GM19372 (cell line): Measurements from ENCODE around the gene TBC1D1.
"Not testable (repeated sequence)": the region's sequence is repeated elsewhere in the genome, so short reads cannot be mapped to it uniquely, and the experiment has no call there.

Source experiments
- ATAC-seq: cut with Tn5 transposase; IDR thresholded peaks from one replicate; pipeline ENCODE4 v1.9.1; 2021; ENCODE audit warnings: mild to moderate bottlenecking, low read depth, moderate library complexity; ENCODE audit not compliant: unreplicated experiment

TBC1D1 gene

DNA sequence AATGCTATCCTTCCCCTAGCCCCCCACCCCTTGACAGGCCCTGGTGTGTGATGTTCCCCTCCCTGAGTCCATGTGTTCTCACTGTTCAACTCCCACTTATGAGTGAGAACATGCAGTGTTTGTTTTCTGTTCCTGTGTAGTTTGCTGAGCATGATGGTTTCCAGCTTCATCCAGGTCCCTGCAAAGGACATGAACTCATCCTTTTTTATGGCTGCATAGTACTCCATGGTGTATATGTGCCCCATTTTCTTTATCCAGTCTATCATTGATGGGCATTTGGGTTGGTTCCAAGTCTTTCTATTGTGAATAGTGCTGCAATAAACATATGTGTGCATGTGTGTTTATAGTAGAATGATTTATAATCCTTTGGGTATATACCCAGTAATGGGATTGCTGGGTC lies 32.2 kb downstream of the TBC1D1 start:
- not testable (repeated sequence) for ATAC-seq

GRCh38 chr4:37924946-37925345 lies 34.1 kb downstream of the TBC1D1 start:
- ATAC-seq, result no peak

GRCh38 chr4:37927434-37927833 lies 36.5 kb downstream of the TBC1D1 start:
- no peak for ATAC-seq

DNA sequence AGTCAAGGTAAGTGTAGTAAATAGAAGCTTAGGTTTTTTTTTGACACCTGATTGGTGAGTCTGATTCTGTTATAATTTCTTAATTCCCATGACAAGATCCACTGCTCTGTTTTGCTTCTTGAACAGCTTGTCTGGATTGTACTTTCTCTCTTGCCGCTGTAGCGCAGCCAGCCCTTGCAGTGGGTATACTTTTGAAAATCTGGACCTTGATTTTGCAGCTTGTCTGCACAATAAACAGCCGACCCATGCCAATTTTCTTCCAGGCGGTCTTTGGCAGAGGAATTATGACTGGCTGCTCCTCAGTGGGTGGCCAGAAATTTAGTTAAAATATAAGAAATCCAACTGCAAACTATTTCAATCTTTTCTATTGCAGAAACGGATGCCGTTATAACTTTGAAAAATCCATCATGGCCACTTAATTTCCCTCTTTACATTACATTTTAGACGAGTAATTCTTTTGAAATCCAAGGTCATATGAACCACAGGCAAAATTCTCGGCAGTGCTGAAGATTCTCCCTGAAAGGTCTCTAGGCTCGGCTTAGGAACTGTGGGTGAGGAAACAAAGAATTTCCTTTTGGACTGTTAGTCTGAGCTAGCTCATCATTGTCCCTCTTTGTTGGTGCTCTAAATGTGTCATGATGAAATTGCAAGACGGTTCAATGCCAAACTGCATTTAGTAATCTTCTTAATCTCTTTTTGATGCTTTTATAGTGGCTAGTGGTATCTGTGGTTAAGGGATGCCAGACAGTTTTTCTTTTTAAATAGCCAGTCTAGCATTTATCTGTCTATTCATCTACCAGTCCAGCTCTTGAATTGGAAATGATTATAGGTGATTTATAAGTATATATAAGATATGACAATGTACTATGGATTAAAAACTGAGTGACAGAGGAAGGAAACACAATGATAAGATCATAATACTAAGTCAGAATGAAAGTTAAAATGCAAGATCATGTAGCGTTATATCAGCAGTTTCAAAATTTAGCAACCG lies 37.8 kb downstream of the TBC1D1 start:
- ATAC-seq, result no peak

GRCh38 chr4:37934096-37934495 lies 43.2 kb downstream of the TBC1D1 start:
- ATAC-seq, result no peak

DNA sequence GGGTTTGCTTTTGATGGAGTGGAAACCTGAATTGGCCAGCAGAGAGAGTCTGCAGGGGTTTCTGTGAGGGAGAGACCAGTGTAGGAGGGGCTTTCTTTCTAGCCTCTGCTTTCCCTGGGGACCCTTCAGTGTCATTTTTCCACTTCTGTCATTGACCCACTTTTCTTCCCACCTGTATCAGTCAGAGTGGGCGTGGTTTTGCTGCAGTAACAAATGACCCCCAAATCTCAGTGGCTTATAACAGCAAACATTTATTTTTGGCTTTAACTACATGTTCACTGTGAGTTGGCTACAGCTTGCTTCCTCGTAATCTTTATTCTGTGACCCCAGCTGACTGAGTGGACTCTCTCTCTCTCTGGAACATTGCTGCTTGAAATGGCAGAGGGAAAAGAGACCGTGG lies 43.7 kb downstream of the TBC1D1 start:
- no peak for ATAC-seq

GRCh38 chr4:37935026-37935425 lies 44.1 kb downstream of the TBC1D1 start:
- no peak for ATAC-seq

DNA sequence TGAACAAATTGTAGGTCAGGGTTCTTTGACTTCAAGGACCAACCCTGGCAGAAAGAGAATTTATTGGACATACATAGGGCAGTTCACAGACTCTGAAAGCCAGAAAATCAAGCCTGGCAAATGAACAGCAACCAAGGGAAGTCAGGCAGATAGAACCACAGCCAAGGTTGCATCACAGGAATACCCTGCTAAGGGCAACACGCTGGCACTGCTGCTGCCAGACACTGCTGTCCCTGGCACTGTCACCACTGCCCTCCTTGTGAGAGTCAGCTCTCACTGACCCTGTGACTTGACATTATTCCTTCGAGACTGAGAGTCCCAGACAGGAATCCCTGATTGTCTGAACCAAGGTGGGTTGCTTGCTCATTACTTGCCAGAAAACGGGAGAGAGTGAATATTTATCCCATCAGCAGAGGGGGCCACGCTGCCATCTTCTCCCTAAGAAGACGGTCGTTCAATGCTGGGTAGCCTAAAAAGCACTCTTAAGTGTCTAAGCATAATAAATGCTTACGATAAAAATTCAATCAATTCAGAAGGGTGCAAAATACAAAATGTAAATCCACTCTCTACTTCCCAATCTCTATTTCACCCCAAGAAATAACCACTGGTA lies 46.1 kb downstream of the TBC1D1 start:
- ATAC-seq, result no peak

- ATAC-seq, result no peak
These were observed 47.3 kb downstream of the TBC1D1 start for GRCh38 chr4:37938208-37938607.

- no peak for ATAC-seq
These were observed 55.8 kb downstream of the TBC1D1 start for GRCh38 chr4:37946503-37947179.

DNA sequence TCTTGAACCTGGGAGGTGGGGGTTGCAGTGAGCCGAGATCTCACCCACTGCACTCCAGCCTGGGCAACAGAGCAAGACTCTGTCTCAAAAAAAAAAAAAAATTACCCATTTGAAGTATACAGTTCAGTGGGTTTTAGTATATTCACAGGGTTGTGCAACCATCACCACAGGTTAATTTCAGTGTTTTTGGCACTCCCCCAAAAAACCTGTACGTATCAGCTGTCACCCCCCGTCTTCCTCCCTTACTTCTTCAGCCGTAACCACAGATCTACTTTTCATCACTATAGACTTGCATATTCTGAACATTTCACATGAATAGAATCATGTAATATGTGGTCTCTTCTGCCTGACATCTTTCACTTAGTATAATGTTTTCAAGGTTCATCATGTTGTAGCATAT lies 57.7 kb downstream of the TBC1D1 start:
- ATAC-seq, result no peak

DNA sequence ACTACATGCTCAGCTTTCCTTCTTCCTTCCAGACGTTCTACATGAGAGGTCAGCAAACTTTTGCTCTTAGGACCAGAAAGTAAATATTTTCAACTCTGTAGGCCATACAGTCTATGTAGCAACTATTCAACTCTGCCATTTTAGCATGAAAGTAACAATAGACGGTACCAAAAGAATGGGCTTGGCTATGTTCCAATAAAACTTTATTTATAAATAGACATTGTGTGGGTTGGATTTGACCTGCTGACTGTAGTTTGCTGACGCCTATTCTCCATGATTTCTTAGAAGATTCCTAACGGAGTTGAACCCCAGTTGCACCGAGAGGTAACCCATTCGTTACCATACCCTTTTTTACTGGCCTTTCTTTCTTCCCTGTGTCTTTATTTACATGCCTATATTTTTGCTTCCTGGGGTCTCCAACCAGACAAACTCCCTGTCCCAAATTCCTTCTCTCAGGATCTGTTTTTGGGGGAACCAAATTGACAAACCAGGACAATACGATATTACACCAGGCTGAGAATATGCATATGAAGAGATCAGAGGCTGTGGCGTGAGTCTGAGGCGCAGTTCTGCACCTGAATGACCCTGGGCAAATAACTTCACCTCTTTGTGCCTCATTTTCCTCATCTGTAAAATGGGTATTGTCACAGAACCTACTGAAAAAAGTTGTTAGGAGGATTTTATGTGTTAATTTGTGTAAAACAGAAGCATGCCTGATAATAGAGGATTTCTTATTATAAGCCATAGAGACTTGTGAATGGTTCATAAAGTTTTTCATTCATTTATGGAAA lies 58.9 kb downstream of the TBC1D1 start:
- ATAC-seq, result no peak

DNA sequence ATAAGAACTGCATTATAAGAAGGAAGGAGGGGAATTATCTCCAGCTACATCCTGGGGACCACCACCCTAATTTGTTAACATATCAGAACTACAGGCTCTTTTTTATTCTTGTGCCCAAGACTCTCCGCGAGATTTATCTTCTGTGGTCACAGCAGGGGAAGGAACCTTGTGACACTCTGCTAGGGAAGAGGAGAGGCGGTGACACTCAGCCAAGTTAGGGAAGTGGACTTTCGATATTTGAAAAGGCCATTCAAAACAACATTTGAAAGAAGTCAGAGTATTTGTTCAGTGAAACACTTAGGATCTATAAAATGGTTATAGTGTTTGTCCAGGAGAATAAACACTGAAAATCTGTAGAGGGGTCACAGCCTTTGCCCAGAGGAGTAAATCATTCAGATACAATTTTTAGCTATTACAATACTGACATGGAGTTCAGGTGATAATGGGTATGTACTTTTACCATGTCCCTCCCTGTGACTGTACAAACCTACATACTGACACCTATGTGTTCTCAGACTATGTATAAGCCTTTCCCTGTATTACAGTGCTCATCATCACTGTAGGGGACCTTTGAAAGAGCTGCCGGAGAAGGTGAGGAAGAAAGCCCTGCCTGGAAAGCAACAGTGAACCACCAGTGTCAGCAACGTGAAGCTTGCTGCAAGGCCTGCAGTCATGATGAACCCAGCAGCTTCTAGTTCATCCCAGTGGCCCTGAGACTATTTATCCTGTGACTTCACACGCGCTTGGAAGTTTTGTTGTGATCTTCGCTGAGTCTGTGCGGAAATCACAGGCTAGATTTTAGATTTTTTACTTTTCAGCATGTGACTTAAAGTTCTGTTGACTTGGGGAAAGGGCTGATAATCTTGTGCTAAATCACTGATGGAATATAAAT lies 60.8 kb downstream of the TBC1D1 start:
- ATAC-seq, result no peak

DNA sequence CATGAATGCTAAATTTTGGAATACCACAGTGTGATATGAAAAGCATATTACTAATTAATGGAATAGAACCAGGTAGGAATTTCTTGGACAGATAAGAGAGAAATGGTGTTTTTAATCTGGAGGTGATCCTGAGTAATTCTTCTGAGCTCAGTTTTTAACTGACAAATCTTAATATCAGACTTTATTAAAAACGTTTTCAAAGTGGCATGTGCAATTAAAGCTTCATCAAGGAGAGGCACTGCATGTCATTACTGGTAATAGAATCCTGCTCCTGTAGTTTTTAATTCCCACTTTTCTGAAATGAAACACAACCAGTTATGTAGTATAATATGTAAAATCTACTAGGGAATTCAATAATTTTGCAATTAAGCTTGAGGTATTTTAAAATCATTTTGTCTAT lies 62.3 kb downstream of the TBC1D1 start:
- no peak for ATAC-seq

- no peak for ATAC-seq
These were observed 62.9 kb downstream of the TBC1D1 start for GRCh38 chr4:37953620-37954293.

- ATAC-seq, result no peak
These were observed 66.1 kb downstream of the TBC1D1 start for GRCh38 chr4:37956941-37957340.

- no peak for ATAC-seq
These were observed 68.0 kb downstream of the TBC1D1 start for GRCh38 chr4:37958932-37959331.

DNA sequence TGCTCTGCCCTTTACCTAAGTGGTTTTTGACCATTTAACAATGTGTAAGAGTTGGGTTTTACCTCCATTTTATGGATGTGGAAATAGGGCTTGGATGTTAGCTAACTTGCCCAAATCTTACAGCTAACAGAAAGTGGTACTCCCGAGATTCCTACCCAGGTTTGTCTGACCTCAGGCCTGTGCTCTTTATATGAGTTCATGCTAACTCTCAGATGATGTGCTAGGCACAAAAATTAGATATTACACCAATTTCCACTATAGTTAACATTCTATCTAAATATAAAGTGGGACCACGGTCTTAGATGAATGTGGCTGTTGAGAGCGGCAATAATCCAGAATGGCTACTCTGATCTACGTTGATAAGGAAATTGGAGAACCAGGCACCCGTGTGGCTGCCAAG lies 69.2 kb downstream of the TBC1D1 start, which contains the start of gene PTTG2:
Gene PTTG2, plus strand, starts transcription at position 301 of the 400 bp plus-strand sequence. Its CDS starts 37 bp downstream, at position 338.
- ATAC-seq, result no peak
